ENCODE measurements around the gene RAD51B. TPM values are rescaled to one million over a fixed set of nuclear protein-coding genes. Genes with fewer than 3 reads are reported as not detected.

Gene RAD51B
- total and polyA plus RNA-seq, 2 experiments from 2014 or later: 10.1 to 18.0 TPM

DNA sequence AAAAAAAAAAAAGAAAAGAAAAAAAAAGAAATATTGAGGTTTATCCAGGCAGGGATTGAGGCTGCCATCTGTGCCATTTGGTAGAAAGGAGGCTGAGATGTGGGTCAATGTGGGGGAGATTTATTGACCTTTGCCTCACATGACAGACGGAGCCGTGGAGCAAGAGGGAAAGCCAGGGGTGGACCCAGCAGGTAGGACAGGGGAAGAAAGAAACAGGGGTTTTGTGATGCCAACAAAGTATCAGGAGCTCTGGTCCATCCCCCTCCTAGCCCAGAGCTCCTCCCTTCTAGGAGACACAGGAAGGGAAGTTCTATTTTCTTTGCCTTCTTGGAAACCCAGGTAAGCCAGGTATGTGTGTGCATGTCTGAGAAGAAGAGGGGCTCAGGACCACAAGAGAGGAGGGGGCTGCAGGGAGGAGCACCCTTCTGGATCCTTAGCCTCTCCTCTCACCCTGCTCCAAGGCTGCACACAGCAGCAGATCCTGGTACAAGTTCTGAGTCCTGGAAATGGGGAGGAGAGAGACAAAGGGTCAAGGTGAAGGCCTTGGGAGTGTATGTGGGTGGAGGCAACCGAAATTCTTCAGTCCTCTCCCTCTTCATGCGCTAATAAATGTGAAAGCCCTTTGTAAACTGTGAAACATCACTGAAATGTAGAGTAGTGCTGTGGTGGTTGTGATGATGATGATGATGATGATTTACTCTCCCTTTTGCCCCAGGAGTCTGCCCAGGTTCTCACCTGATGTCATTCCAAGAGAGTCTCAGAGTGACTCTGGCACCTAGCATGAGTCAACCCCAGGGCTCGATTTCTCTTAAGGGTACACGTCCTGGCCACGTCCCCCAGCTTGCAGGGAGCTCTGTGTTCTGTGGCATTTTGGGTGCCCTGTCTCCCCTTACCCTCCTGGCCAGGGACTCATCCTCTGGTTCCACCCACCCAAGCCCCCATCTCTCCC, 947.0 kb downstream of the RAD51B start:
- Histone ChIP-seq H2AFZ (no peak overlapping the region), H3K4me1 (ENCODE audit: insufficient read depth) (peaks cover 7% of the 10 kb centered on the region), H3K9me3 (ENCODE audit: low read depth) (no peaks in the 10 kb centered on the region), H3K4me3 (no peak overlapping the region), H3K4me2 (no peak overlapping the region), H3K36me3 (replicated peaks; ENCODE audit: insufficient read depth, low read depth) (no peaks in the 10 kb centered on the region), H3K79me2 (no peaks in the 10 kb centered on the region), H4K20me1 (ENCODE audit: insufficient read depth, poor library complexity, severe bottlenecking) (no peaks in the 10 kb centered on the region), H3K27me3 (no peaks in the 10 kb centered on the region), H3K27ac (no peak overlapping the region), H3K9me2 (replicated peaks; ENCODE audit: insufficient read depth) (no peaks in the 10 kb centered on the region)
- TF ChIP-seq, protein P1, sequence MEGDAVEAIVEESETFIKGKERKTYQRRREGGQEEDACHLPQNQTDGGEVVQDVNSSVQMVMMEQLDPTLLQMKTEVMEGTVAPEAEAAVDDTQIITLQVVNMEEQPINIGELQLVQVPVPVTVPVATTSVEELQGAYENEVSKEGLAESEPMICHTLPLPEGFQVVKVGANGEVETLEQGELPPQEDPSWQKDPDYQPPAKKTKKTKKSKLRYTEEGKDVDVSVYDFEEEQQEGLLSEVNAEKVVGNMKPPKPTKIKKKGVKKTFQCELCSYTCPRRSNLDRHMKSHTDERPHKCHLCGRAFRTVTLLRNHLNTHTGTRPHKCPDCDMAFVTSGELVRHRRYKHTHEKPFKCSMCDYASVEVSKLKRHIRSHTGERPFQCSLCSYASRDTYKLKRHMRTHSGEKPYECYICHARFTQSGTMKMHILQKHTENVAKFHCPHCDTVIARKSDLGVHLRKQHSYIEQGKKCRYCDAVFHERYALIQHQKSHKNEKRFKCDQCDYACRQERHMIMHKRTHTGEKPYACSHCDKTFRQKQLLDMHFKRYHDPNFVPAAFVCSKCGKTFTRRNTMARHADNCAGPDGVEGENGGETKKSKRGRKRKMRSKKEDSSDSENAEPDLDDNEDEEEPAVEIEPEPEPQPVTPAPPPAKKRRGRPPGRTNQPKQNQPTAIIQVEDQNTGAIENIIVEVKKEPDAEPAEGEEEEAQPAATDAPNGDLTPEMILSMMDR (IDR thresholded peaks at IDR 0.05; ENCODE audit: poor library complexity): no peak
- TF ChIP-seq EZH2phosphoT487 (IDR thresholded peaks at IDR 0.05; ENCODE audit: low read depth, severe bottlenecking, unreplicated experiment) (no peak), EZH2 (IDR thresholded peaks at IDR 0.05; ENCODE audit: borderline replicate concordance) (no peak)
- 76% methylated on average over 7 of the region's 7 CpGs for WGBS (ENCODE audit: low lambda C conversion rate, missing lambda C conversion rate)
- no peak for DNase-seq (ENCODE audit: low spot score)

DNA sequence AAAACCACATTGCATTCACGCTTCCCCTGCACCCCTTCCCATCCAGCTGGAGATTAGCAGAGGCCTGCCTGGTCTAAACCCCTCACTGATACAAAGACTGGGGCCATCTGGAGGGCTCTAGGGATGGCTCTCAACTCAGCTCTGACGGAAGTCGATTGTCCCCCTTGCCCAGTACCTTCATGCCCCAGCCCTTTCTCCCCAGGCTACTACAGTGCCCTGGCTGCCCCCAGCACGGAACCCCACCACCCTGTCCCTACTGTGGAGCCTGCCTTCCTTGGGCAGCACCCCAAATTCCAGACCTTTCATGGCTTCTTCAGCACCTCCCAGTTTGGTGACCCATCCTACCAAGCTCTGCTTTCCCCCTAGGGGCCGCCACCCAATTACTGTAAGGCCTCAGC, 947.7 kb downstream of the RAD51B start:
- H3K27me3 ChIP-seq: no peaks in the 10 kb centered on the region
- no peaks in the 10 kb centered on the region for H3K9me2 ChIP-seq (replicated peaks; ENCODE audit: insufficient read depth)
- H4K20me1 ChIP-seq (ENCODE audit: insufficient read depth, poor library complexity, severe bottlenecking): no peaks in the 10 kb centered on the region
- WGBS (ENCODE audit: low lambda C conversion rate, missing lambda C conversion rate): 100% methylated on average over 5 of the region's 5 CpGs
- no peak overlapping the region for H3K4me3 ChIP-seq
- H3K4me2 ChIP-seq: no peak overlapping the region
- H3K27ac ChIP-seq: no peak overlapping the region
- DNase-seq (ENCODE audit: low spot score): no peak
- no peaks in the 10 kb centered on the region for H3K9me3 ChIP-seq (ENCODE audit: low read depth)
- H3K4me1 ChIP-seq (ENCODE audit: insufficient read depth): peaks cover 7% of the 10 kb centered on the region
- TF ChIP-seq, protein P1 (IDR thresholded peaks at IDR 0.05; ENCODE audit: poor library complexity): no peak
- TF ChIP-seq EZH2 (IDR thresholded peaks at IDR 0.05; ENCODE audit: borderline replicate concordance) (no peak), EZH2phosphoT487 (IDR thresholded peaks at IDR 0.05; ENCODE audit: low read depth, severe bottlenecking, unreplicated experiment) (no peak)
- no peaks in the 10 kb centered on the region for H3K36me3 ChIP-seq (replicated peaks; ENCODE audit: insufficient read depth, low read depth)
- no peak overlapping the region for H2AFZ ChIP-seq
- no peaks in the 10 kb centered on the region for H3K79me2 ChIP-seq

DNA sequence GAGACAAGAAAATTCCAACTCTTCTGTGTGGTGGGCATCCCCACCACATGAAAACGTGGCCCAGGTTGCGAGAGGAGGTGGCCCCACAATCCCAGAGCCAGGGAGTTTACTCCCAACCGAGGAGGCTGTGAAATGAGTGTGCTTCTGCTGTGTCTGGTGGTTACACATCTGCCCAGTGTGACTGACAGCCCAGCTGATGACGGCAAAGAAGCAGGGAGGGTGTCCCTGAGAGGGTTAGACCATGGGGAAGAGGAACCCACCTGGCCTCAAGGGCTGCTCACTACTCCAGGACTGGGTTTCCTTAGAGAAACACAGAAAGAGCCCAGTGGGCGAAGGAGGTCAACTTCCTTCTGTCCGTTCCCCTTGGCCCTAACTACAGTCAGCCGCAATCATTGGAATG, 948.7 kb downstream of the RAD51B start:
- no peaks in the 10 kb centered on the region for H4K20me1 ChIP-seq (ENCODE audit: insufficient read depth, poor library complexity, severe bottlenecking)
- no peaks in the 10 kb centered on the region for H3K4me1 ChIP-seq (ENCODE audit: insufficient read depth)
- H3K36me3 ChIP-seq (replicated peaks; ENCODE audit: insufficient read depth, low read depth): no peaks in the 10 kb centered on the region
- 90% methylated on average over 7 of the region's 7 CpGs for WGBS (ENCODE audit: low lambda C conversion rate, missing lambda C conversion rate)
- no peak overlapping the region for H3K27ac ChIP-seq
- TF ChIP-seq EZH2 (IDR thresholded peaks at IDR 0.05; ENCODE audit: borderline replicate concordance) (no peak), EZH2phosphoT487 (IDR thresholded peaks at IDR 0.05; ENCODE audit: low read depth, severe bottlenecking, unreplicated experiment) (no peak)
- TF ChIP-seq, protein P1 (IDR thresholded peaks at IDR 0.05; ENCODE audit: poor library complexity): no peak
- no peak for DNase-seq (ENCODE audit: low spot score)
- no peak overlapping the region for H3K4me3 ChIP-seq
- H3K79me2 ChIP-seq: no peaks in the 10 kb centered on the region
- no peaks in the 10 kb centered on the region for H3K9me2 ChIP-seq (replicated peaks; ENCODE audit: insufficient read depth)
- H3K4me2 ChIP-seq: no peak overlapping the region
- H3K27me3 ChIP-seq: no peaks in the 10 kb centered on the region
- H2AFZ ChIP-seq: no peak overlapping the region
- no peaks in the 10 kb centered on the region for H3K9me3 ChIP-seq (ENCODE audit: low read depth)

All from hepatocyte (in vitro differentiated cells).